A204.1 (cell line): ENCODE data around the gene SLC44A2.
"Not testable (repeated sequence)": the region's sequence is repeated elsewhere in the genome, so short reads cannot be mapped to it uniquely, and the experiment has no call there.

Experiments used
- FAIRE-seq: peaks from 2 replicates; lab custom pipeline; 2012; peaks lifted over from hg19 to GRCh38; lab: Jason Lieb, UNC

SLC44A2 gene

GRCh38 chr19:10653732-10654609, 28.6 kb downstream of the SLC44A2 start, which contains the start of gene ILF3:
ILF3 (plus strand) TSS chr19:10654346; CDS start chr19:10670606, 16,260 bp downstream.
- FAIRE-seq, result peak; percentile 98

- no peak for FAIRE-seq
Measured at GRCh38 chr19:10654610-10655456, 29.5 kb downstream of the SLC44A2 start.

GRCh38 chr19:10655457-10656312, 30.3 kb downstream of the SLC44A2 start:
- no peak for FAIRE-seq

- no peak for FAIRE-seq
Measured at GRCh38 chr19:10660346-10660745, 35.0 kb downstream of the SLC44A2 start.

- FAIRE-seq, result no peak
Measured at GRCh38 chr19:10661946-10662345, 36.6 kb downstream of the SLC44A2 start.

- FAIRE-seq, result no peak
Measured at GRCh38 chr19:10662384-10663251, 37.3 kb downstream of the SLC44A2 start.

- FAIRE-seq, result not testable (repeated sequence)
Measured at GRCh38 chr19:10663252-10663563, 37.9 kb downstream of the SLC44A2 start.

- FAIRE-seq, result no peak
Measured at GRCh38 chr19:10667867-10668266, 42.5 kb downstream of the SLC44A2 start.

GRCh38 chr19:10669246-10669645, 43.9 kb downstream of the SLC44A2 start:
- no peak for FAIRE-seq

GRCh38 chr19:10670182-10670581, 44.8 kb downstream of the SLC44A2 start:
- FAIRE-seq, result no peak

- FAIRE-seq, result no peak
Measured at GRCh38 chr19:10670876-10671804, 45.8 kb downstream of the SLC44A2 start.

- FAIRE-seq, result not testable (repeated sequence)
Measured at GRCh38 chr19:10671922-10672321, 46.6 kb downstream of the SLC44A2 start.

- not testable (repeated sequence) for FAIRE-seq
Measured at GRCh38 chr19:10675214-10675613, 49.9 kb downstream of the SLC44A2 start.

GRCh38 chr19:10677751-10678150, 52.4 kb downstream of the SLC44A2 start:
- FAIRE-seq, result no peak

- FAIRE-seq, result no peak
Measured at GRCh38 chr19:10678813-10679212, 53.5 kb downstream of the SLC44A2 start.

- FAIRE-seq, result no peak
Measured at GRCh38 chr19:10679743-10680142, 54.4 kb downstream of the SLC44A2 start.

- FAIRE-seq, result no peak
Measured at GRCh38 chr19:10680545-10681135, 55.3 kb downstream of the SLC44A2 start.

- FAIRE-seq, result no peak
Measured at GRCh38 chr19:10681658-10682057, 56.3 kb downstream of the SLC44A2 start.

GRCh38 chr19:10682397-10683063, 57.2 kb downstream of the SLC44A2 start:
- FAIRE-seq, result no peak
